ENCODE measurements around the gene GPR55.

Gene GPR55

GRCh38 chr2:230865766-230866755 lies 59.0 kb downstream of the GPR55 start:
- DNase-seq = peak; percentile 14

GRCh38 chr2:230865307-230865765 lies 59.7 kb downstream of the GPR55 start:
- DNase-seq = peak; percentile 1

DNA sequence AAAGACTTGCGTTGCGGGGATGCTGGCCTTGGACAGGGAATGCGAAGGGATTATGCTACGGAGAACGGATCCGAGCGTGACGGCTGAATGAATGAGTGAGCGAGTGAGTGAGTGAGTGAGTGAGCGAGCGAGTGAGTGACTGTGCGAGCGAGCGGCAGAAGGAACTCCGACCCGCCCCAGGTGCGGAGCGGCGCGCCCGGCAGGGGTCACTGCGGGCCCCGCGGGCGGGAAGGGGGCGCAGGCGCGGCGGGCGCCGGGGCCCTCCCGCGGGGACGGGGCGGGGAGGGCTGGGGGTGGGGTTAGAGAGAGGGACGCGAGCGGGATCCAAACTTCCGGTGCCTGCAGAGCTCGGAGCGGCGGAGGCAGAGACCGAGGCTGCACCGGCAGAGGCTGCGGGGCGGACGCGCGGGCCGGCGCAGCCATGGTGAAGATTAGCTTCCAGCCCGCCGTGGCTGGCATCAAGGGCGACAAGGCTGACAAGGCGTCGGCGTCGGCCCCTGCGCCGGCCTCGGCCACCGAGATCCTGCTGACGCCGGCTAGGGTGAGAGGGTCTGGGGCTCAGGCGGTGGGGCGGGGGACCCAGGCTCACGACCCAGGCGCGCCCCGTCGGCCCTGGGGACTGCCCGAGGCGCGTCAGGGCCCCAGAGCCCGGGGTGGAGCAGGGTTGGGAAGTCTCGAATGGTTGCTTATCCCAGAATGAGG lies 60.3 kb downstream of the GPR55 start, which contains the start of gene ITM2C:
ITM2C (plus strand) TSS at position 338 of the 702 bp plus-strand sequence; CDS start at position 422, 84 bp downstream.
- peak; percentile 21 for DNase-seq

DNA sequence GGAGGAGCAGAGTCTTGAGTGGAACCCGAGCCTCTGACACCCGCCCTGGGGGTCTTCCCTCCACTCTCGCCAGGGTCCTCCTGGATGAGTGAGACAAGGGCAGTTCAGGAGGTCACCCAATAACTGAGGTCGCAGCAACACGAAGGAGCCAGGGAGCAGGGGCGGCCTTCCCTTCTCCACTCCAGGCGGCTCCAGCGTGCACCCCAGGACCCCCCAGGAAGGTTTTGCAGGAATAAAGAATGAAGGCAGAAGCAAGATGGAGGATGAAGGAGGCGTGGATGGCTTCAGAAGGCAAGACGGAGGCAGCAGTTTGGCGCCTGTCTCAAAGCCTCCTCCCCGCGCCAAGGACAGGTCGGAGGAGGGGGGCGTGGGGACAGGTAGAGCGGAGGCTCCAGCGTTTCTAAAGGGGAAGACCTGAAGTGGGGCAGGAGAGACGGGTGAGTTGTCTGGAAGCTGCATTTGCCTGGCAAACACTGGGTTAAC lies 60.9 kb downstream of the GPR55 start:
- DNase-seq = no peak

GRCh38 chr2:230863442-230864121 lies 61.5 kb downstream of the GPR55 start:
- DNase-seq = no peak

DNA sequence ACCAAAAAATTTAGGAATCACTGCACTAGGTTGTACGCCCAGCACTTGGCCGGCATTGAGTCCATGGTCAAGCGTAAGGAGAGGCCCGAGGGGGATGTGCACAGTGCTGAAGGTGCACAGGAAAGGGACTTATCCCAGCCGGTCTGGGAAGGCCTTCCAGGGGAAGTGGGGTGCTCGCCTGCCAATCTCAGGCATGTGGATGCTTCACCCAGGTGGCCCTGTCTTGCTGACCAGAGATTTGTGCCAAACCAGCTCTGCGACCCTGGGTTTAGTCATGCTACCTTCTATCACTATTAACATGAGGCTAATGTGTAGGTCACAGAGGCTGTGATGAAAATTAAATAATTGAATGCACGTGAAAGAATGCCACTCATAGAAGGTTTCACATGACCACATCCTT lies 62.0 kb downstream of the GPR55 start:
- no peak for DNase-seq

DNA sequence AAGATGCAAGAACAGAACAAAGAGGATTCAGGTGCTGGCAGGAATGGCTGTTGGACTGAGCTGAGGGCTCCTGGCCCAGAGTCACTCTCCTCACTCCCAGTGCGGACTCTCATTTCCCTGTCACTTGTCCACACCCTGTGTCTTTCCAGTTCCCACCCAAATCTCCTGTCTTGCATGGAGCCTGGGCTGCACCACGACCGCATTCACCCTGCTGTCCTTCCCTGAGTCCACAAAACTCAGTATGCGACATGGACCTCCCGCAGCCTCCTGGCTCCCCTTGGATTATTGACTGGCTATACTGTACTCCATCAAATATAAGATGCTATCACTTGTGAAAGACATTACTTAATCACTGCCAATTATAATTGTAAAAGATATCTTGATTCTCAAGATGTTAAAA lies 62.8 kb downstream of the GPR55 start:
- no peak for DNase-seq

DNA sequence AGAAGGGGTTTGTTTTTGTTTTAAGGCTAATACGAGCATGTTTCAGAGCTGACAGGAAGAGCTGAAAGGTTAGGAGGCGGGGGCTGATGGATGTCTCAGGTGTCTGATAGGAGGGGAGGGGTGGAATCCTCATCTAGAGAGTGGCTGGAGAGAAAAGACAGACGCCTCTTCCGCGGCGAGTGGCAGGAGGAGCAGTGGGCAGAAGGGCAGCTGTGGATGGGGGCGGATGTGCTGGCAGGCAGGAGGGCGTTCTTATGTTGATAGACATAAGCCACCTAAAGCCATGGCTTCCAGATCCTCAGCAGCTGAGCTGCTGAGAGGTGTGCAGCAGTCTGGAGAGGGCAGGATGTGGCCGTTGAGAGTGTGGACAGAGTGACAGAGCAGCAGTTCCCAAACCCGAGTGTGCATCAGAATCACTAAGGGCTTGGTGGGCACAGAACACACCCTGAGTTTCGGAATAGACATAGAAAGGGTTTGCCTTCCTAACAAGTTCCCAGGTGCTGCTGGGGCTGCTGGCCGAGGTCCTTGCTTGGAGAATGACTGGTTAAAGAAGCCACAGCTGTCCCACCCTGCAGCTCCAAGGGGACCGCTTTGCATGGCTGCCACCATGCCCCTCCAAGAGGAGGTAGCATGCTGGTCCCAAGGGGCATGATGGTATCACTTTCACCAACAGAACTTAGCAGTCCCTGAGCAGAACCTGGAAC lies 63.3 kb downstream of the GPR55 start:
- no peak for DNase-seq

All from COR-L47 (cell line).